A549 treated with DMSO at 1 μM for 4 hours (cell line): ENCODE results near the gene GOLPH3. TPM values are rescaled to one million over a fixed set of nuclear protein-coding genes. Genes with fewer than 3 reads are reported as not detected.

Experiments
- total RNA-seq: library from RNA; stranded (reverse); fragments of 200-300 nt; extraction: Qiagen RNA extraction; gene quantifications from 5 replicates; pipeline ENCODE4 v1.2.3, GENCODE V29; 2022; ENCODE audit warnings: low read depth

The GOLPH3 gene
- total RNA-seq: 48.6 to 64.4 TPM (median 56.0 TPM) in 5 replicates

DNA sequence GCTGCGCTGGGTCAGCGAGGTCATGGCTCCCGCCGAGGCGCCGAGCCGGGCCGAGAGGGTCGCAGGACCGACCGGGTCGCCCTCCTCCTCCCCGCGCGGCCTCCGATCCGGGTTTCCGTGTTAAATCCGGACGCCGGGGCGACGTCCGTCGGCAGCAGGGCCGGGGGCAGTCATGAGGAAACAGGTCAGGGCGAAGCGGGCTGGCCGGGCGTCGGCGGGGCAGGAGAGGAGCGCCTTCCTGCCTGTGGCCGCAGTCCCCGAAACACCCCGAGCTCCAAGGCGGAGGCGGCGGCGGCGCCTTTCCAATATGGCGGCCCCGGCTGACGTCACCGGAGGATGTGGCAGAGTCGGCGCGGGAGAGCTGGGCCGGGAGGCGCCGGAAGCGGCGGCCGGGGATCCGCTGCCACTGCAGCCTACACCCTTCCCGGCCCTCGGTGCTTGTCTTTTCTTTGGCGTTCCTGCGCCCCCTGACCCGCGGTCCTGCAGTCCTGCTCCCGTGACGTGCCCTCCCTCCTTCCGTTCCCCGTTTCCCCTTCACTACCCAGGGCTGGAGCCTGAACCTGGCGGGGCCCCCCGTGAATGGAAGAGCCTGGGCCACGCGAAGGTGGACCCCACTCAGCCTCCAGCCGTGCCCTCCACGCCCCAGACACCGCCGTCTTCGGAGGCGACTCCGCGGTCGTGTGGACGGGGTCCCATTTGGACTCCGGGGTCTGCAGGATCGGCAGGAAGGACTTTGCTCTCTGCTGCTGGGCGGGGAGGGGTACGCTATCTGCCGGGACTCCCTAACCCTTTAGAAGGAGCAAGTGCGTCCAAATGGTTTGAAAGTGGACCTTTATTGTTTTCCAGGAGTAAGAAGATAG lies at the start of gene GOLPH3:
Gene GOLPH3 (minus strand): TSS at position 309 of the 860 bp plus-strand sequence. CDS start 285 bp downstream, at position 24.

Other genes starting within 250 kb of the GOLPH3 start
- gene MTMR12, start 138.6 kb upstream of the GOLPH3 start, total RNA-seq: 14.4 to 18.8 TPM (median 17.6 TPM) in 5 replicates